GM18951 (cell line): ENCODE data around the gene MBD2.

ENCODE experiments used
- POLR2A ChIP-seq: IDR thresholded peaks from 4 replicates; pipeline ENCODE4 v1.6.1; 2011; ENCODE audit warnings: mild to moderate bottlenecking; ENCODE audit not compliant: insufficient read length, insufficient read depth; ENCODE audit errors: extremely low read depth
- in situ Hi-C: fragments of 300-500 bp; cut with MboI; formaldehyde crosslinking; loops from one replicate; pipeline ENCODE4 v1.12.0; 2022; ENCODE audit warnings: low sequenced_read_pairs, mixed read lengths, inconsistent platforms; ENCODE audit not compliant: unreplicated experiment

The MBD2 gene

DNA sequence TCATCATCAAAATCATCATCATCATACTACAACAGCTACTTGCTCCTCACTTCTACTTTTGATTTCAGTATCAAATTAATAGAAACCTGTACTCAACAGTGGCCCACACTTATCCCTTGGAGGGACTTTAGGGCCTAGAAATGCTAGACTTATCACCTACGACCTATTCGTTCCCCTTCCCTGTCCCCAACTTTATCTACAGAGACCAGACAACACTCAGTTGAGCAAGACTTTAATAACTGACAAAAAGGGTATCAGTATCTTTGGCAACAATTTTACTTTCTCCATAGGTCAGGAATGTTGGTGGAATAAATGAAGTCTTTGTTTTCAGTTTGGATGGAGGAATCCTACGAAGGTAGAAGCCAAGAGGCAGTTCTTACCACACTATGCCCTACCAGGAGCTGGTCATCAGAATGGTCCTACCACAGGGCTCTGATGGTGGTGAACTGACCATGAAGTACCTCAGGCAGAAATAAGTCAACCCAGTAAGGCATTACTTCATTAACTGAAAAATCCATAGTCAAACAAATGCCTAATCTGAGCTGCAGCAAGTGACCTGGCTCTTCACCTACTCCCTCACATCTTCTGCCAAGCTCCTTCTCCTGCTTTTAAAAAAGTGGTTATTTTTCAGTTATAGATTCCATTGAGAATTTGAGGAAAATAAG is 26.6 kb downstream of the MBD2 start:
- in situ Hi-C loops, result no loop called here
- no peak for TF ChIP-seq POLR2A

DNA sequence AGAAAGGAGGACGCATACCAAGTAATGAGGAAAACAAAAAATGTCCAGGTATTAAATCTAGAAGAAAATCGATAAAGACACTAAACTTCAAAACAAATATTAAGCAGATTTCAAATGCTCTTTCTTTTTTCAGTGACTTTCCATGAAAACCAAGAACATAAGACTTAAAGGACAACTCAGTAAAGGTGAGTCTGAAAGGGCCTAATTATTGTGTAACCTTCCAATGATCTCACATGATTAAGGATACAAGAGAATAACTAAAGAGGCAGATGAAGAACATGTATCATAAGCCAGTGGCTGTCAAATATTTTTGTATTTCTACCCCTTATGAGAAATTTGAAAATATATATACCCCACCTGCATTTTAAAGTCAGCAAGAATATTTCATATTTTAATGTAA is 30.7 kb downstream of the MBD2 start:
- no peak for TF ChIP-seq POLR2A
- in situ Hi-C loops, result no loop called here

DNA sequence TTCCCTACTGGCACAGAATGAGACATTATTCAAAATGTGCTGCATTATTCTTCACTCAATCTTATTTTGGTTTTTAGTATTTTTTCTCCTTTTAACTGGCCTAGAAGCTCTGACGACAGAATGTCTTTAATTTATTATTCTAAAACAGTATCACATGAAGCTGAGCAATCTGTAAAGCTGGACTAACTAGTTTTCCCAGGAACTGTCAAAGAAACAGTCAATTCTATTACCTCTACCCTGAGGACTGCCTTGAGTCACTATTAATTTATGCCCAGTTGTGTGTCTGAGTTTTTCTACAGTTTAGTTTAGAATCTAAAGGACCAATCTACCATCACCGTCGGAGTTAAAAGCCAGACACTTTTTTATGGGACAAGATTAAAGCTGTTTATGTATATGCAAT is 31.6 kb downstream of the MBD2 start:
- TF ChIP-seq POLR2A, result no peak
- in situ Hi-C loops, result no loop called here

DNA sequence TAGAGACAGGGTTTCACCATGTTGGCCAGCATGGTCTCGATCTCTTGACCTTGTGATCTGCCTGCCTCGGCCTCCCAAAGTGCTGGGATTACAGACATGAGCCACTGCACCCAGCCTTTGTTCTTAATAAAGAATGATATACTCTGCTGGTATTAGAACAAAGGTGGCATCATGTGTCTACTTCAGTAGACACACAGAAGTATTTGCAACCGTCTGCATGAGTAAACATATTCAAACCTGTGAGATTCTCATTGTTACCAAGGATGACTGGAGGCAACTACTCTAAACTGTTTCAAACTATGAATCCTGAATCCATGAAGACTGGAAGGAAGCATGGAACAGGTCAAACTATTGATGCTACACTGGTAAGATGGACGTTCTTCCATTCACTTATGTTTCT is 32.1 kb downstream of the MBD2 start:
- TF ChIP-seq POLR2A, result no peak
- in situ Hi-C loops, result no loop called here

DNA sequence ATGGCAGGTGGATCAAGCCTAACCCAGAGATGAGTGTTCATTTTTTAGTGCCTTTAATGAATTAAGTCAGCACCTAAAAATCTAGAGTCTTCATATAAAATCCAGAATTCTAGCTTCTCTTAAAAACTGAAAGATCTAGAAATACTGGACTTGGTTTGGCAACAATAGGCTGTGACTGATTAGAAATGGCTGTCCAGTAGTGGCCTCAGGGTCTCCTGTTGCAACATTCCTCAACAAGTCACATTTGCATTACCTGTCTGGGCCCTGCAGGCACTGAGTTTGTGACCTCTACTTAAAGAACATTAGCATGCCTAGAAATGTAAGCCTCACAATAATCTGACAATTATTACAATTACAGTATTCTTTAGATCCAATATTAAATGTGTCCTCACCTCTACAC is 33.1 kb downstream of the MBD2 start:
- in situ Hi-C loops, result no loop called here
- no peak for TF ChIP-seq POLR2A

DNA sequence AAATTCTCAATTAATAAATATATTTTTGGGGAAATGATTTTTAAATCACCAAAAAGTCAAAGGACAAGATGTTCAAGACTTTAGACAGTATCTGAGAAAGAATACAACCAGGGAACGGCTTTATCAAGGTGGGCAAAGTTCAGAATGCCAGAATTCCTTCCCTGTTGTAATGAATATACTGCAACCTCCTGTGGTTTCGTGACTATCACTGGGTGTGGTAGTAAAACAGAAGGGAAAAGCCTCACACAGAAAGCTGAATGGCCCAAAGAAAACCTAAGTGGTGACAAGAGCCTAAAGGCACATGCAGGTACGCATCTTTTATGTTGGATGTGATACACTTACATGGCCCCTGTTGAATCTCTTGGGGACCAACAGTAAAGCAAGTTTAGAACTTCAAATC is 37.1 kb downstream of the MBD2 start:
- in situ Hi-C loops, result no loop called here

DNA sequence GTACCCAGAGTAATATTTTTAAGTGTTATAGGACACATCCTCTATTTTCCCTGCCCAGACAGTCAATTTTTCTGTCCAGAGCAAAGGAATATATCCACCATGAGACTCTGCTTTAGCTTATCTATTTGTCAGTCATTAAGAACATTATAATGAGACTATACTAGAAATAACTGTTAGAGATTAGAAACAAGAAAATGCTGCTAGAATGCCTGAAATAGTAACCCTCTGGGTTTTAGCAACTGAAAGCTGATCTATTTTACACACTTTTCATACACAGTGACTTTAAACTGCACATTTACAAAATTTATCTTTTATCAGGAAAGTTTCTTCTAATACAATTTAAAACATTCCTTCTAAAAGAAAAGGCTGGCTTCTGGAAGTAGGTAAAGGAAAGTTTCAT is 39.6 kb downstream of the MBD2 start:
- no peak for TF ChIP-seq POLR2A
- in situ Hi-C loops, result no loop called here

More for the DNA sequence above, 37.1 kb downstream of the MBD2 start:
- no peak for TF ChIP-seq POLR2A

DNA sequence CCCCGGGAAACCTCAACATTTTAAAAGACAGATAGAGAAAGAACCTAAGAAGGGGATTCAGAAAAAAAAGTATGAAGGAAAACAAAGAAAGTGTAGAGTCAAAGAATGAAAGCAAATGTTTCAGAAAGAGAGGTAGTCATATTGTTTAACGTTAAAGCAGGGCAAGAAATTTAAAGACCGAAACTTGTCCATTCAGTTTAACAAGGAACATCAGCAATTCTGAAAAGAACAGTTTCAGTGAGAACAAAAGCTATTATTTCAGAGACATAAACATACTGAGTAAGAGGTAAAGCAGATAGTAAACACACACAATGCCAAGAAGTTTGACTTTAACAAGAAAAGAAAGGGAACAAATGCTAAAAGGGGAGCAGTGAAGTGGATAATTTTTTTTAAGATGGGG is 41.1 kb downstream of the MBD2 start:
- in situ Hi-C loops, result no loop called here
- no peak for TF ChIP-seq POLR2A

DNA sequence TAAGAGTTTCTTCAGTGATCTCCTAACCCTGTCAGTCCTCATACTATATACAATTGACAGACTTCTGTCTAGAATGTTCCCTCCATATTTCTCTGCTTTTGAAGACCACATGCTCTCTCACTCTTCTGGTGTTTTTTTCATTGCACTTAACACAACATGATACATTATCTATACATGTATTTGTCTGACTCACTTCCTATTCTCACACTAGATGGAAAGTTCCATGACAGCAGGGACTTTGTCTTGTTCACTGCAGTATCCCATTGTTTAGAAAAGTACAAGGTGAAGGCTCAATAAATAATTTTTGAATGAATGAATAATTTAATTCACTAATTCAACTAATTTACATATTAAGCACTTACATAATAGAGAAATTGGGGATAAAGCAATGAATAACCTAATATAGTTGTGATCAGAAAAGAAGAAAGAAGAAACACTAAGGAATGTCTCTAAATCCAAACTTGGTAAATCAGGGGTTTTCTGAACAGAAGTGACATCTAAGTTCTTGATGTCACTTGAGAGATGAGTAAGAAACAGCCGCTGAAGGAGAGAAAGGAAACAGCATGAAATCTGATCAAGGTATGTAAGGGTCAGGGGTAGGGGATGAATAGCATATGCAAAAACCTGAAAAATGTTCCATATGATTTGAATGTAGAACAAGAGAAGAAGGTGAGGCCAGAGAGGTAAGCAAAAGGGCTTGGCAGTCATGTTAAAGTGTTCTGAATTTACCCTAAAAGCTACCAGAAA is 42.4 kb downstream of the MBD2 start:
- TF ChIP-seq POLR2A, result no peak
- in situ Hi-C loops, result no loop called here

DNA sequence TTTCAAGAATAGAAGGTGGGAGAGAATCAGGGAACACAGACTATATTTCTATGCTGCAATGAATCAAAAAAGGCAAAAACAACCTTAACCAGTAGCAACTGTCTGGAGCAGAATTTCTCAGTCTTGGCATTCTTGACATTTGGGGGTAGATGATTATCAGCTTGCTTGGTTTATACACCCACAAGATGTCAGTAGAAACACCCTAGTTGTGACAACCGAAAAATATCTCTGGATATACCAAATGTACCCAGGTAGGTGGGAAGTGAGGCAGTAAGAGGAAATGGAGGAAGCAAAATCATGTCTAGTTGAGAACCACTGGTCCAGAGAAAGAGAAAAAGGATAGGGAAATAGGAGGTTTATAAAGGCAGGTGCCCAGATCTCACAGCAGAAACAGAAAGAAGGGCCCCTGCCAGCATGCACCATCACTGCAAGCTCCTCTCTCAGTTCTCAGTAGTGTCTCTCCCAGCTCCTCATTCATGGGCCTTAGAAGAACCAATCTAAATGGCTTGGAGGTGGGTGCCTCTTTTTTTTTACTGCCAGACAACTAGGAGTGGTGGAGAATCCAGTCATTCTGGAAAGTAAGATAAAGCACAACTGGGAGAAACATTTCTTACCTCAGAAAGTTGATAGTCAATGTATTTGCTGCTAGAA is 50.4 kb downstream of the MBD2 start:
- in situ Hi-C loops, result no loop called here
- no peak for TF ChIP-seq POLR2A

DNA sequence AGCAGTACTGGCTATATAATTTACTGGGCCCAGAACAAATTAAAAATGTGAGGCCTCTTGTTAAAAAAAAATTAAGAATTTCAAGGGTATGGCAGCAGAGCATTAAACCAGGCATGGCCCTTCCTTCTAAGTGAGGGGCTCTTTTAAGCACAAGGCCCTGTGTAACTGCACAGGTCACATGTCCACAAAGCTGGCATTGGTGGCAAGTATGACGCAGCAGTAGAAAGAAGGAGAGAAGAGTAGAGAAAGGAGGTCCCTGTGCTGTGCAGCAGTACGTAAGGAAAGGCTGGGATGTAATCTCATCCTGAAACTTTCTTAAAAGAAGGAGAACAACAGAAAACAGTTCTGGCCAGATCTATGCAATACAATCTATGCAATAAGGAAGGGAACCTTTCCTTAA is 51.2 kb downstream of the MBD2 start:
- in situ Hi-C loops, result no loop called here

DNA sequence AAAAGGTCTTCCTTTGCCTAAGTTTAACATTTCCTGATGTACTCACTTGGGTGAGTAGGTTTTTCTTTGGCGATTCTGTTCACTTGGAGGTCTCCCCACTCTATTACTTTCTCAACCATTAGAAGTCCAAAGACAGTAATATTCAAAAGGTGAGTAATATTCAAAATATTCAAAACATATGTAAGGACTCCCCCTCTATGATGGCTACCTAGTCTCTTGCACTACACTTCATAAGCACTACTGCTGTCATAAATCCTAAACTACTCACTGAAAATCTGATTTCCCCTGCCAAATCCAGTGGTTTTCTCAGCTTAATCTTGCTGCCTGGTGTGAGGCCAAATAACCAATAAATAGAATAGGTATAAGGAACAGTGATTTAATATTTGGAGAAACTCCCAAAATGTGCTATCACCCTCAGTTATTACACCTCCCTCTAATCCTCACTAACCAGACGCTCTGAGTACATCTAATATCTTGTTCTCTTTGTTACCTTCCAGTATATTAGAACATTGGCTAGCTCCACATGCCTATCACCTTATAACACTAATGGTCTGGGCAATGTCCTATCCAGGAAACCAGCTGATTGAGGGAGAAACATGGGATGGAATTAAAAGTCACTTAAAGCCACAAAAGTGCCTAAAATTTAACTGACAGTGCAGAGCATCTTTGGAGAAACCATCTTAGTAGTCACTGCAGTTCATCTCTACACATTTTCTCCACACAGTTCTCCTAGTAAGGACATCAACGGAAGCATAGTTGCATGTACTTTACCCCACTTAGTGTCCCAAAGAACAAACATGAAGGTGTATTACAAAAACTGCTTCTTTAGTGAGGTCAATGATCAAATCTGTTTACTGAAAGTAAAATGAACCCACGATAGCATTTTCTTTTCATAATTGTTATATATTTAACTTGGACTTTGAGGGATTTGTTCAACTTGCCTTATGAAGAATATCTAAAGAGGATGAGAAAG is 54.8 kb downstream of the MBD2 start:
- TF ChIP-seq POLR2A, result no peak
- in situ Hi-C loops, result no loop called here

More for the DNA sequence above, 51.2 kb downstream of the MBD2 start:
- TF ChIP-seq POLR2A, result no peak

DNA sequence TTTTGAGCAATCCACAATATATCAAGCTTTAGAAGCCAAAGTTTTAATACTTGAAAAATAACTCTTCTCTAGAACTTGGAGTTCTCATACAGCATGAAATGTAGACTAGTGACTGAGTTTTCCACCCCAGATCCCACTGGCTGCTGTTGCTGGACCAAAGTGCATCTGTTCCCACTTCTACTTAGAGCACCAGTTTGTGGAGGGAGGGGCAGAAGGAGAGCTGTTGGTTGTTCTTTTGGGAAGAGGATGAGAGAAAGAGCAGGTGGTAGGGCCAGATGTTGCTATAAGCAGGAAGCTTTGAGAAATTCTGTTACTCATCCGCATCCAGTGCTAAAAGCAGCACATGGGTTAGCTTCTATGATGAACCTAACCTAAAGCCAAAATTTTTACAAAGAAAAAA is 59.0 kb downstream of the MBD2 start:
- in situ Hi-C loops, result no loop called here
- TF ChIP-seq POLR2A, result no peak
